ENCODE data around the gene CBLN3. TPM values are rescaled to one million over a fixed set of nuclear protein-coding genes. Genes with fewer than 3 reads are reported as not detected.

The CBLN3 gene
- total RNA-seq, 1 experiment from 2014 or later, result 2.0 TPM

DNA sequence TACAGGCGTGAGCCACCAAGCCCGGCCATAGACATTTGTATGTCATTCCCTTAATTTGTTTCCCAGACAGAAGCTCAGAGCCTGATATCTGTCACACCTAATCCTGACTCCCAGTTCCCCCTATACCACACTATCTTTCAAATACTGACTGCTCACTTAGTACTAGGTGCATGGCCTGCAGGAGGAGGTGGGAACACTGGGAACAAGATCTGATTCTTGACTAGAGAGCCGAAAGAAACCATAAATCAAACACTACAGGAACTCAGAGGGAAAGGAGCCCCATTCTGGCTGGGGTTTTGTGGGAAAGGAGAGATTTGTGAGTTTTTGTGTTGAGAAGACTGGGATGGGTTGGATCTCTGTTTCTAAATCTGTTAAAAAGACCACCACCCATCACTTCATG, 5.2 kb upstream of the CBLN3 start:
- H3K4me1 ChIP-seq (ENCODE audit: control insufficient read depth in 1 of 2, insufficient read depth in 2 of 2, low read length in 2 of 2), result peaks cover 8 to 18% of the 10 kb centered on the region in 2 experiments
- ChIA-PET RAD21 (ENCODE audit: low non-redundant PET in 1 of 2, low total read pairs in 2 of 2, uncharacterized antibody in 2 of 2, unreplicated experiment in 2 of 2) (no interaction called here), CTCF (interaction anchor here (4.6 kb wide), 1 partner anchor 102 kb away, joined by 82 read pairs; no protein-coding TSS in a partner anchor), POLR2A (interaction anchor here (1.4 kb wide), 1 partner anchor 68 kb away, joined by 4 read pairs; no protein-coding TSS in a partner anchor)
- ATAC-seq (no peak), DNase-seq (ENCODE audit: low read depth, low spot score) (no peak)
- no peaks in the 10 kb centered on the region for H3K9me3 ChIP-seq (ENCODE audit: control insufficient read depth in 1 of 2, insufficient read depth in 1 of 2, low read depth in 1 of 2, low read length in 2 of 2)
- H3K79me2 ChIP-seq (ENCODE audit: insufficient read depth, low read length), result peaks cover 21% of the 10 kb centered on the region
- TF ChIP-seq ELF1 (IDR thresholded peaks at IDR 0.05; ENCODE audit: borderline replicate concordance, low read depth), result no peak
- no peak for TF ChIP-seq CEBPB (IDR thresholded peaks at IDR 0.05; ENCODE audit: low read depth)
- H3K4me3 ChIP-seq (replicated peaks in 1 of 2; ENCODE audit: low read depth in 1 of 2, low read length in 2 of 2), result no peak overlapping the region
- intact Hi-C loops (cut with micrococcal nuclease), result loop anchor here (10.0 kb wide), 1 partner anchor 220 kb away; the partner anchor contains the start of genes CHMP4A and MDP1
- H3K9me2 ChIP-seq (ENCODE audit: insufficient read depth), result no peaks in the 10 kb centered on the region
- H2AFZ ChIP-seq (ENCODE audit: low read depth, low read length, poor library complexity, severe bottlenecking), result no peak overlapping the region
- H3K27ac ChIP-seq (ENCODE audit: low read depth, low read length), result no peak overlapping the region
- peaks cover 23 to 29% of the 10 kb centered on the region in 2 experiments; a peak in 3 of 4 replicates for H3K36me3 ChIP-seq (ENCODE audit: control insufficient read depth in 1 of 2, insufficient read depth in 2 of 2, low read length in 2 of 2)
- no TSS peak for BruUV-seq (replicated peaks)
- H3K4me2 ChIP-seq (ENCODE audit: low read length), result no peak overlapping the region
- no peak overlapping the region for H3K9ac ChIP-seq (ENCODE audit: low read length)
- H4K20me1 ChIP-seq (ENCODE audit: insufficient read depth), result no peaks in the 10 kb centered on the region
- no peaks in the 10 kb centered on the region for H3K27me3 ChIP-seq (ENCODE audit: insufficient read depth, low read length)

- ChIA-PET CTCF (interaction anchor here (4.6 kb wide), 1 partner anchor 102 kb away, joined by 82 read pairs; no protein-coding TSS in a partner anchor), RAD21 (ENCODE audit: low non-redundant PET in 1 of 2, low total read pairs in 2 of 2, uncharacterized antibody in 2 of 2, unreplicated experiment in 2 of 2) (no interaction called here), POLR2A (interaction anchor here (0.5 kb wide), 1 partner anchor 340 kb away, joined by 3 read pairs; the partner anchor contains the start of gene PCK2)
- Histone ChIP-seq H2AFZ (ENCODE audit: low read depth, low read length, poor library complexity, severe bottlenecking) (no peak overlapping the region), H3K4me2 (ENCODE audit: low read length) (no peak overlapping the region), H3K4me3 (replicated peaks in 1 of 2; ENCODE audit: low read depth in 1 of 2, low read length in 2 of 2) (no peak overlapping the region), H3K4me1 (ENCODE audit: control insufficient read depth in 1 of 2, insufficient read depth in 2 of 2, low read length in 2 of 2) (peaks cover 14 to 25% of the 10 kb centered on the region in 2 experiments), H3K79me2 (ENCODE audit: insufficient read depth, low read length) (peaks cover 21% of the 10 kb centered on the region), H3K27me3 (ENCODE audit: insufficient read depth, low read length) (no peaks in the 10 kb centered on the region), H4K20me1 (ENCODE audit: insufficient read depth) (no peaks in the 10 kb centered on the region), H3K27ac (ENCODE audit: low read depth, low read length) (no peak overlapping the region), H3K9me2 (ENCODE audit: insufficient read depth) (no peaks in the 10 kb centered on the region), H3K9ac (ENCODE audit: low read length) (no peak overlapping the region), H3K9me3 (ENCODE audit: control insufficient read depth in 1 of 2, insufficient read depth in 1 of 2, low read depth in 1 of 2, low read length in 2 of 2) (no peaks in the 10 kb centered on the region), H3K36me3 (ENCODE audit: control insufficient read depth in 1 of 2, insufficient read depth in 2 of 2, low read length in 2 of 2) (peaks cover 23 to 27% of the 10 kb centered on the region in 2 experiments; a peak in 3 of 4 replicates)
- ATAC-seq (no peak), DNase-seq (ENCODE audit: low read depth, low spot score) (no peak)
- intact Hi-C loops (cut with micrococcal nuclease), result loop anchor here (10.0 kb wide), 1 partner anchor 219 kb away; the partner anchor contains the start of genes CHMP4A and MDP1
- TF ChIP-seq, protein P1, sequence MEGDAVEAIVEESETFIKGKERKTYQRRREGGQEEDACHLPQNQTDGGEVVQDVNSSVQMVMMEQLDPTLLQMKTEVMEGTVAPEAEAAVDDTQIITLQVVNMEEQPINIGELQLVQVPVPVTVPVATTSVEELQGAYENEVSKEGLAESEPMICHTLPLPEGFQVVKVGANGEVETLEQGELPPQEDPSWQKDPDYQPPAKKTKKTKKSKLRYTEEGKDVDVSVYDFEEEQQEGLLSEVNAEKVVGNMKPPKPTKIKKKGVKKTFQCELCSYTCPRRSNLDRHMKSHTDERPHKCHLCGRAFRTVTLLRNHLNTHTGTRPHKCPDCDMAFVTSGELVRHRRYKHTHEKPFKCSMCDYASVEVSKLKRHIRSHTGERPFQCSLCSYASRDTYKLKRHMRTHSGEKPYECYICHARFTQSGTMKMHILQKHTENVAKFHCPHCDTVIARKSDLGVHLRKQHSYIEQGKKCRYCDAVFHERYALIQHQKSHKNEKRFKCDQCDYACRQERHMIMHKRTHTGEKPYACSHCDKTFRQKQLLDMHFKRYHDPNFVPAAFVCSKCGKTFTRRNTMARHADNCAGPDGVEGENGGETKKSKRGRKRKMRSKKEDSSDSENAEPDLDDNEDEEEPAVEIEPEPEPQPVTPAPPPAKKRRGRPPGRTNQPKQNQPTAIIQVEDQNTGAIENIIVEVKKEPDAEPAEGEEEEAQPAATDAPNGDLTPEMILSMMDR (IDR thresholded peaks at IDR 0.05 in 2 of 3, conservative IDR thresholded peaks at IDR 0.05 in 1 of 3; ENCODE audit: borderline replicate concordance in 1 of 3, insufficient read depth in 1 of 3, low read depth in 2 of 3, low read length in 2 of 3), result no peak
- TF ChIP-seq SRF (IDR thresholded peaks at IDR 0.05; ENCODE audit: low read depth), result no peak
- no peak for TF ChIP-seq SIN3A (IDR thresholded peaks at IDR 0.05; ENCODE audit: low read depth)
- TF ChIP-seq, protein P2, sequence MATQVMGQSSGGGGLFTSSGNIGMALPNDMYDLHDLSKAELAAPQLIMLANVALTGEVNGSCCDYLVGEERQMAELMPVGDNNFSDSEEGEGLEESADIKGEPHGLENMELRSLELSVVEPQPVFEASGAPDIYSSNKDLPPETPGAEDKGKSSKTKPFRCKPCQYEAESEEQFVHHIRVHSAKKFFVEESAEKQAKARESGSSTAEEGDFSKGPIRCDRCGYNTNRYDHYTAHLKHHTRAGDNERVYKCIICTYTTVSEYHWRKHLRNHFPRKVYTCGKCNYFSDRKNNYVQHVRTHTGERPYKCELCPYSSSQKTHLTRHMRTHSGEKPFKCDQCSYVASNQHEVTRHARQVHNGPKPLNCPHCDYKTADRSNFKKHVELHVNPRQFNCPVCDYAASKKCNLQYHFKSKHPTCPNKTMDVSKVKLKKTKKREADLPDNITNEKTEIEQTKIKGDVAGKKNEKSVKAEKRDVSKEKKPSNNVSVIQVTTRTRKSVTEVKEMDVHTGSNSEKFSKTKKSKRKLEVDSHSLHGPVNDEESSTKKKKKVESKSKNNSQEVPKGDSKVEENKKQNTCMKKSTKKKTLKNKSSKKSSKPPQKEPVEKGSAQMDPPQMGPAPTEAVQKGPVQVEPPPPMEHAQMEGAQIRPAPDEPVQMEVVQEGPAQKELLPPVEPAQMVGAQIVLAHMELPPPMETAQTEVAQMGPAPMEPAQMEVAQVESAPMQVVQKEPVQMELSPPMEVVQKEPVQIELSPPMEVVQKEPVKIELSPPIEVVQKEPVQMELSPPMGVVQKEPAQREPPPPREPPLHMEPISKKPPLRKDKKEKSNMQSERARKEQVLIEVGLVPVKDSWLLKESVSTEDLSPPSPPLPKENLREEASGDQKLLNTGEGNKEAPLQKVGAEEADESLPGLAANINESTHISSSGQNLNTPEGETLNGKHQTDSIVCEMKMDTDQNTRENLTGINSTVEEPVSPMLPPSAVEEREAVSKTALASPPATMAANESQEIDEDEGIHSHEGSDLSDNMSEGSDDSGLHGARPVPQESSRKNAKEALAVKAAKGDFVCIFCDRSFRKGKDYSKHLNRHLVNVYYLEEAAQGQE (IDR thresholded peaks at IDR 0.05; ENCODE audit: low read depth), result no peak
- no peak for TF ChIP-seq TCF7L2 (IDR thresholded peaks at IDR 0.05; ENCODE audit: borderline replicate concordance, extremely low read depth, insufficient read depth, insufficient read length)
- BruUV-seq (replicated peaks), result no TSS peak
These were observed 4.6 kb upstream of the CBLN3 start for GRCh38 chr14:24434036-24434435.
